Measurements from ENCODE around the gene CACNG7.

Gene CACNG7

DNA sequence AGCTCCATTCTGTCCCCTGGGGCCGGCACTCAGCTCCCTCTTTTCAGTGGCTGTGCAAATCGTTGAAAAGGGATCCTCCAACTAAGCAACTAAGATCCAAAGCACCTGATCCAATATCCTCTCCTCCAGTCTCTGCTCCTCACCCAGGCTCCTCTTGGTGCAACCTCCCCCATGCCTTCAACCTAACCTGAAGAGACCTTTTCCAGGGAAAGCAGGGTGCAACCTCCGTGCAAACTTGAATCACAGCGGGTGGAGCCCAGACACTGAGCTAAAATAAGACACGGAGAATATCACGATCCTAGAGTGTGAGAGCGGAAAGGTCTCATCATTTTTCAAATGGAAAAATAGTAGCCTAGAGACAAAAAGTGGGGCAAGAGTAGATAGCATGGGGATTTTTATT is 8.3 kb downstream of the CACNG7 start:
- TF ChIP-seq, protein P1, sequence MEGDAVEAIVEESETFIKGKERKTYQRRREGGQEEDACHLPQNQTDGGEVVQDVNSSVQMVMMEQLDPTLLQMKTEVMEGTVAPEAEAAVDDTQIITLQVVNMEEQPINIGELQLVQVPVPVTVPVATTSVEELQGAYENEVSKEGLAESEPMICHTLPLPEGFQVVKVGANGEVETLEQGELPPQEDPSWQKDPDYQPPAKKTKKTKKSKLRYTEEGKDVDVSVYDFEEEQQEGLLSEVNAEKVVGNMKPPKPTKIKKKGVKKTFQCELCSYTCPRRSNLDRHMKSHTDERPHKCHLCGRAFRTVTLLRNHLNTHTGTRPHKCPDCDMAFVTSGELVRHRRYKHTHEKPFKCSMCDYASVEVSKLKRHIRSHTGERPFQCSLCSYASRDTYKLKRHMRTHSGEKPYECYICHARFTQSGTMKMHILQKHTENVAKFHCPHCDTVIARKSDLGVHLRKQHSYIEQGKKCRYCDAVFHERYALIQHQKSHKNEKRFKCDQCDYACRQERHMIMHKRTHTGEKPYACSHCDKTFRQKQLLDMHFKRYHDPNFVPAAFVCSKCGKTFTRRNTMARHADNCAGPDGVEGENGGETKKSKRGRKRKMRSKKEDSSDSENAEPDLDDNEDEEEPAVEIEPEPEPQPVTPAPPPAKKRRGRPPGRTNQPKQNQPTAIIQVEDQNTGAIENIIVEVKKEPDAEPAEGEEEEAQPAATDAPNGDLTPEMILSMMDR (conservative IDR thresholded peaks at IDR 0.05; ENCODE audit: low read length) = no peak
- TF ChIP-seq EZH2phosphoT487 (IDR thresholded peaks at IDR 0.05; ENCODE audit: borderline replicate concordance) = no peak
- Histone ChIP-seq H3K9ac (ENCODE audit: low read depth, low read length, poor library complexity, severe bottlenecking) (no peak overlapping the region), H3K27me3 (ENCODE audit: insufficient read depth, low read length, poor library complexity, severe bottlenecking) (no peaks in the 10 kb centered on the region), H3K4me2 (ENCODE audit: low read depth, low read length, poor library complexity, severe bottlenecking) (no peak overlapping the region), H3K4me3 (ENCODE audit: low read length, poor library complexity, severe bottlenecking) (no peak overlapping the region), H3K9me3 (ENCODE audit: insufficient read depth, low read depth, low read length) (no peaks in the 10 kb centered on the region), H2AFZ (ENCODE audit: low read length) (no peak overlapping the region), H3K36me3 (ENCODE audit: insufficient read depth, low read length) (no peaks in the 10 kb centered on the region), H3K9me2 (replicated peaks; ENCODE audit: low read depth, low read length) (no peaks in the 10 kb centered on the region), H3K4me1 (ENCODE audit: insufficient read depth, low read length, poor library complexity, severe bottlenecking) (no peaks in the 10 kb centered on the region), H4K20me1 (ENCODE audit: insufficient read depth, low read length, poor library complexity, severe bottlenecking) (no peaks in the 10 kb centered on the region), H3F3A (ENCODE audit: low read depth) (no peaks in the 10 kb centered on the region), H3K79me2 (ENCODE audit: insufficient read depth, low read length) (no peaks in the 10 kb centered on the region)

DNA sequence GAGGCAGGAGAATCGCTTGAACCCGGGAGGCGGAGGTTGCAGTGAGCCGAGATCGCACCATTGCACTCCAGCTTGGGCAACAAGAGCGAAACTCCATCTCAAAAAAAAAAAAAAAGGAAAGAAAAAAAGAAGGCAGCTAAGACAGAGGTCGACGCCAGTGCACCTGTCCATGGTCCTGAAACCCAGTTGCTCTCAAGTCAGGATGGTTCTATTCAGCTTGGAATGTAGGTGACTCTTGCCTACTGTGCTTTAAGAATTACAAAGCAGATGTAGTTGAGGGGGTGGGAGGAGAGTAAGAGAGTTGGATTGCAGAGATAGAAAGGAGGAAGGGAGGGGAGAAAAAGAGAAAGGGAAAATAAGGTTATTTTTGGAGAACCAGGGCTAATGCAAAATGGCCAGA is 18.7 kb downstream of the CACNG7 start:
- Histone ChIP-seq H3K79me2 (ENCODE audit: insufficient read depth, low read length) (no peaks in the 10 kb centered on the region), H3K4me2 (ENCODE audit: low read depth, low read length, poor library complexity, severe bottlenecking) (no peak overlapping the region), H4K20me1 (ENCODE audit: insufficient read depth, low read length, poor library complexity, severe bottlenecking) (no peaks in the 10 kb centered on the region), H3K9me2 (replicated peaks; ENCODE audit: low read depth, low read length) (no peaks in the 10 kb centered on the region), H3K9me3 (ENCODE audit: insufficient read depth, low read depth, low read length) (no peaks in the 10 kb centered on the region), H3K4me1 (ENCODE audit: insufficient read depth, low read length, poor library complexity, severe bottlenecking) (no peaks in the 10 kb centered on the region), H3K27me3 (ENCODE audit: insufficient read depth, low read length, poor library complexity, severe bottlenecking) (no peaks in the 10 kb centered on the region), H3K9ac (ENCODE audit: low read depth, low read length, poor library complexity, severe bottlenecking) (no peak overlapping the region), H3F3A (ENCODE audit: low read depth) (no peaks in the 10 kb centered on the region), H3K36me3 (ENCODE audit: insufficient read depth, low read length) (no peaks in the 10 kb centered on the region), H2AFZ (ENCODE audit: low read length) (no peak overlapping the region), H3K4me3 (ENCODE audit: low read length, poor library complexity, severe bottlenecking) (no peak overlapping the region)
- TF ChIP-seq, protein P1 (conservative IDR thresholded peaks at IDR 0.05; ENCODE audit: low read length) = no peak

DNA sequence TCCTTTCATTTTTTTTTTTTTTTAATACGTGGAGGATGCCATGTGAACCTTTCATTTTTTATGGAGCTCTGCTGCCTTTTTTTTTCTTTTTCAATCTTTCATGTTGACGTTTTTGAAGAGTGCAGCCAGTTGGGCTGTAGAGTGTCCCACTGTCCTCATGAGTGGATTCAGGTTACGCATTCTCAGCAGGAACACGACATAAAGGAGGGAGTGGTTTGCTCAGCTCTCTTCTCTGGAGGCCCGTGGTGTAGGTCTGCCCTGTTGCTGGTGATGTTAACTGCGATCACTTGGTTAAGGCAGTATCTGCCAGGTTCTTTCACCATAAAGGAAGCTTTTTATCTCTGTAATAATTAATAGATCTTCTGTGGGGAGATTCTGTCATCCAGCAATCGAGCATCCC is 27.0 kb downstream of the CACNG7 start:
- TF ChIP-seq EZH2phosphoT487 (IDR thresholded peaks at IDR 0.05; ENCODE audit: borderline replicate concordance) = no peak
- TF ChIP-seq, protein P1 (conservative IDR thresholded peaks at IDR 0.05; ENCODE audit: low read length) = no peak
- Histone ChIP-seq H3K36me3 (ENCODE audit: insufficient read depth, low read length) (no peaks in the 10 kb centered on the region), H3K9me3 (ENCODE audit: insufficient read depth, low read depth, low read length) (no peaks in the 10 kb centered on the region), H3K4me2 (ENCODE audit: low read depth, low read length, poor library complexity, severe bottlenecking) (no peak overlapping the region), H4K20me1 (ENCODE audit: insufficient read depth, low read length, poor library complexity, severe bottlenecking) (no peaks in the 10 kb centered on the region), H3K4me1 (ENCODE audit: insufficient read depth, low read length, poor library complexity, severe bottlenecking) (no peaks in the 10 kb centered on the region), H3K79me2 (ENCODE audit: insufficient read depth, low read length) (no peaks in the 10 kb centered on the region), H3K9me2 (replicated peaks; ENCODE audit: low read depth, low read length) (no peaks in the 10 kb centered on the region), H3K9ac (ENCODE audit: low read depth, low read length, poor library complexity, severe bottlenecking) (no peak overlapping the region), H2AFZ (ENCODE audit: low read length) (no peak overlapping the region), H3F3A (ENCODE audit: low read depth) (no peaks in the 10 kb centered on the region), H3K4me3 (ENCODE audit: low read length, poor library complexity, severe bottlenecking) (no peak overlapping the region), H3K27me3 (ENCODE audit: insufficient read depth, low read length, poor library complexity, severe bottlenecking) (no peaks in the 10 kb centered on the region)
